GM18870 (cell line): ENCODE data around the gene GLB1L2.
"Not testable (repeated sequence)": the region's sequence is repeated elsewhere in the genome, so short reads cannot be mapped to it uniquely, and the experiment has no call there.

ENCODE experiments used
- ATAC-seq: cut with Tn5 transposase; IDR thresholded peaks from one replicate; pipeline ENCODE4 v1.9.1; 2021; ENCODE audit warnings: moderate library complexity; ENCODE audit not compliant: unreplicated experiment

GLB1L2 gene

GRCh38 chr11:134331354-134332188, at the start of gene GLB1L2:
TSS of gene GLB1L2 (plus strand) at chr11:134331988. CDS start at chr11:134332062, 74 bp downstream.
- no peak for ATAC-seq

DNA sequence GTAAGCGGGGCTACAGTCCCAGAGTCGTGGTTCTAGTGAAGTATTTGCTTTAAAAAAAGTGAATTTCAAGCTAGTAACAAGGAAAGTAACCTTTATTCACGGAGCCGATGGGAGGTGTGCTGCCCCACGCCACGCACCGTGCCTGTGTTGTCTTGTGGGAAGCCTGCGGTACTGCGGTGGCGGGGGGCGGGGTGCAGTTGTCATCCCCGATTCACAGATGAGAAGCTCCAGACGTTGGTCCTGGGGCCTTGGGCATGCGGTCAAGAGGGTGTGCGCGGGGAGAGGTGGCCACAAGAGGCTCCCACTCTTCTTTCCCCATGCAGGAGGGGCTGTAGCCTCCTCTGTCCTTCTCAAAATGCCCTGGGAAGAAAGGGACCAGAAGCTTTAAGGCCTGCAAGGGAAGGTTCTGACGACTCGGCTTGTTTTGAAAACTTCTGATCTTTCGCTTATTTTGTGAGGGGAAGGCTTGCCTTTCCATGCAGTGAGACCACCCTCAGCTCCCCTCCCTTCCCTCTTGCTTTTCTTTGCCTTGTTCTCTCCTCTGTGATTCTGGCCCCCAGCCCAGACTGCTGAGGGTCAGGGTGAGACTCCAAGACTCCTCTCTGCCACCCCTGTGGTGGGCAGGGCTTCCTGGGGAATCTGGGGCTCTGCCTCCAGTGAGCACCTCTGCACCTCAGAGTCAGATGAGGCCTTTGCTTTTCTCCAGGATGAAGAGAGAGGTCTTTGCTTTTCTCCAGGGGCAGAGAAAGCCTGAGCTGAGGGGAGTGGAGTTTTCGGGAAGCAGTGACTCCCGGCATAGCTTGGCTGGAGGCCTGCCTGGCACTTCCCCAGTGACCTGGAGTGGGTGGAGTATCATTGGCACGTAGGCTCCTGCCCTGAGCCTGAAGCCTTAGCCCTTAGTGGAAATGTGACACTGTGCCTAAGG, 49.4 kb upstream of the GLB1L2 start:
- ATAC-seq = no peak

DNA sequence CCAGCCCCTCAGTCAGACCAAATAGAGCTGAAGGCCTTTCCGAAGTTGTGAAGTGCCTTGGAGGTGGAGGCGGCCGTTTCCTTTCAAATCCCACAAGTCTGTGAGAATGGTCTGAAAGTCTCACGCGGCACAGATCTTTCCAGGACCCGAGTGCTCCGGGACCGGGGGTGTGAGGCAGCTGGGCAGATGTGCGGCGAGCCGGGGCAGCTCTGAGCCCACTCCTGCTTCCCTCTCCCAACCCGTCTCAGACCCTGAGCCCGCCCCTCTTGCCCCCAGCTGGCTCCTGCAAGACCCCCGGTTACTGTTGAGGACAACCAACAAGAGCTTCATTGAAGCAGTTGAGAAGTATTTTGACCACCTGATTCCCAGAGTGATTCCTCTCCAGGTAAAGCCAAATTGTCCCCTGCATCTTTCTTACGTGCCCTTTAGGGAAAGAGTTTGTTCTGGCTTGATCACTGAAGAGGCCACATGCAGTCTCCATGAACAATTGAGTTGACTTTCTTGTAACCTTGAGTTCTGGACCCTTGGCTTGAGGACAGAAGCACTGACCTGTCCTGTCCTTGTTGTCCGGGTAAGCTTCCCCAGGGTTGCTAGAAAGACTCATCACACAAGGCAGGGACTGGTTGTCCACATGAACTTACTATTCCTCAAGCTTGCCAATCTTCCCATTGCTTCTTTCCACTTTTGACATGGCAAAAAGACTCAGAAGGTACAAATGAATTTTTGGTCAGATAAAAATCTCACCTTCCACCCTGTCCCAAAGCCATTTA, 48.1 kb upstream of the GLB1L2 start:
- ATAC-seq = no peak

DNA sequence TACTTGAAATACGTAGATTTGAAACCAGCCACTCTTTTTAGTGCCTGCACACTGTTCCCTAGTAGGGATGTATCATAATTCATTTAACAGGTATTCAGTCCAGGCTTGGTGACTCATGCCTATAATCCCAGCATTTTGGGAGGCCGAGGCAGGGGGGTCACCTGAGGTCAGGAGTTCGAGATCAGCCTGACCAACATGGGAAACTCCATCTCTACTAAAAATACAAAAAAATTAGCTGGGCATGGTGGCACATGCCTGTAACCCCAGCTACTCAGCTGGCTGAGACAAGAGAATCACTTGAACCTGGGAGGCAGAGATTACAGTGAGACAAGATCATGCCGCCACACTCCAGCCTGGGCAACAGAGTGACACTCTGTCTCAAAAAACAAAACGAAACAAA, 47.4 kb upstream of the GLB1L2 start:
- ATAC-seq = not testable (repeated sequence)

DNA sequence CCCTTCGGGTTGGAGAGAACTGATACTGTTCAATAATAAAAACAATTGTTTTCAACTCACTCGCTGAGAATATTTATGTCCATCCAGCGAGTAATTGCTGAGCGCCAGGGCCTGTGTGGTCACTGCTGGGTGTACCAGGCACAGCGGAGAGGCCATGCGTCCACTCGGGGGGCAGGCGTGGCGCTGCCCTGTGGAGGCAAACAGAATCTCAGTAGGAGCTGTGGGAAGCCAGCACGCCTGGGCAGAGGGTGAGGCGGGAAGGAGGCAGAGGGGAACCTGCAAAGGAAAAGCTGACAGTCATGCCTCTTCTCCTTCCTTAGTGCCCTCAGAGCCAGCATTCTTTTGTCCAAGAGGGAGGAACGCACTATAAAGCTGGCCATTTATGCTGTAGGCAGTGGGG, 44.2 kb upstream of the GLB1L2 start:
- no peak for ATAC-seq

DNA sequence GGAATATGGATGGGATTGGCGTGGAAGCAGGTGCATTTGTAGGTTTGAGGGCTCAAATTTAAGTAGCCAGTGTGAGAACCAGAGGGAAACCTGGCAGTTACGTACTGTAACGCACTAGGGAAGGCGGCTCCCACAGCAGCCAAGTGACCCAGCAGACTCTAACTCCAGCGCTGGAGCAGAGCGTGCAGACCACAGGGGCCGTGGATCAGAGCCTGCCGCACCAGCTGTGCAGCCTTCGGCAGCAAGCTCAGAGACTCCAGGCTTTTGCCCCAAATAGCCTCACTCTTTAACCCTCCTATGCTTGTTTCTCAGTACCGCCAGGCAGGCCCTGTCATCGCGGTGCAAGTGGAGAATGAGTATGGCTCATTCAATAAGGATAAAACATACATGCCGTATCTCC, 43.3 kb upstream of the GLB1L2 start:
- ATAC-seq = no peak

- no peak for ATAC-seq
Measured at GRCh38 chr11:134289167-134289566, 42.6 kb upstream of the GLB1L2 start.

DNA sequence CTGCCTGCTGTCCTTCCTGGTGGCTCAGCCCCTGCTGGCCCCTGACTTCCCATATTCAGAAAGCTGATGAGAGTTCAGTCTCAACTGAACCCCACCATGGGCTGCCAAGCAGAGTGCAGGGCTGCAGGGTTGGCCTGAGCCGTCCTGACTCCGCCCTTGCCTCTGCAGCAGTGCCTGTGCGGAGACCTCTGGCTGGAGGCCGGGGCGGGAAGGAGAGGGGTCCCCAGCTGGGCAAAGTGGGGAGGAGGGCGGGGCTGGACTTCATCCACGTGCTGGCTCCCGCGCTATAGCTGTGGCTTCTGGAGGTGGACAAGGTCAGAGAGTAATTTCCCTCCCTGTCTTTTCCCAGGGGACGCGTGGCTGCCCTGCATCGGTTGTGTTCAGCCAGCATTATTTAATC, 42.0 kb upstream of the GLB1L2 start:
- ATAC-seq = no peak

- ATAC-seq = no peak
Measured at GRCh38 chr11:134290646-134291045, 41.1 kb upstream of the GLB1L2 start.

DNA sequence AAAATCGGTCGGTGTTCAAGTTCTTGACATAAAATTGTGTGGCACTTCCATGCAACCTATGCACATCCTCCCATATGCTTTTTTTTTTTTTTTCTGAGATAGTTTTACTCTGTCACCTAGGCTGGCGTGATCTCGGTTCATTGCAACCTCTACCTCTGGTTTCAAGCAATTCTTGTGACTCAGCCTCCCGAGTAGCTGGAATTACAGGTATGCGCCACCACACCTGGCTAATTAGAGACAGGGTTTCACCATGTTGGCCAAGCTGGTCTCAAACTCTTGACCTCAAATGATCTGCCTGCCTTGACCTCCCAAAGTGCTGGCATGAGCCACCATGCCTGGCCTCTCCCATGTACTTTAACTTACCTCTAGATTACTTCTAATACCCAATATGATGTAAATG, 40.6 kb upstream of the GLB1L2 start:
- ATAC-seq = no peak

- no peak for ATAC-seq
Measured at GRCh38 chr11:134292661-134293060, 39.1 kb upstream of the GLB1L2 start.

GRCh38 chr11:134293119-134294113, 38.4 kb upstream of the GLB1L2 start:
- no peak for ATAC-seq

DNA sequence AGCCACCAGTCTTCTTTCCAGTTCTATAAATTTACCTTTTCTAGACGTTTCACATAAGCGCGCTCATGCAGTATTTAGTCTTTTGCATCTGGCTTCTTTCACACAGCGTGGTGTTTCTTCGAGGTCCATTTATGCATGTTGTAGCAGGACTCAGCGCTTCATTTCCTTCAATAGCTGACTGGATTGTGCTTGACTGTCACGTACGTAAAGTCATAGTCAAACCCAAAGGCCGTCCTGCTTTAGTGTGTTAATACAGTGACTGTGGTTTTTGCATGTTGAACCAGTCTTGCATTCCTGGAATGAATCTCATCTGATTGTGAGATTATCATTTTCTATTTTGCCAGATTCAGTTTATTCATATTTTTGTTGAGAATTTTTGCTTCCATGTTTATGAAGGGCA, 37.1 kb upstream of the GLB1L2 start:
- ATAC-seq = no peak

DNA sequence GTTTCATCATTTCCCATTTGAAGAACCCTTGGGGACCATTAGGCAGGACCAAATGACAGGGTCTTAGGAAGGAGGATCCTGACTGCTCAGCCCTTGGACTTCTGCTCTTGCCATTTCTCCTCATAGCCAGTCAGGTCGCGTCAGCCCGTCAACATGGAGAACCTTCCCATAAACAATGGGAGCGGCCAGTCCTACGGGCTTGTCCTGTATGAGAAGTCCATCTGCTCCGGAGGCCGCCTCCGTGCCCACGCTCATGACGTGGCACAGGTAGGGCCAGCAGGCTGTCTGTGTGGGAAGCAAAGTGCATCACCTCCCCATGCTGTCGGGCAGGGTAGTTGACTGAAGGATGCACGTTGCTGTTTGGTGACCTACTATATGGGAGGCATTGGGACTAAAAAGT, 19.6 kb upstream of the GLB1L2 start:
- ATAC-seq = no peak

GRCh38 chr11:134312807-134313206, 19.0 kb upstream of the GLB1L2 start:
- no peak for ATAC-seq

GRCh38 chr11:134313379-134313778, 18.4 kb upstream of the GLB1L2 start:
- ATAC-seq = no peak

DNA sequence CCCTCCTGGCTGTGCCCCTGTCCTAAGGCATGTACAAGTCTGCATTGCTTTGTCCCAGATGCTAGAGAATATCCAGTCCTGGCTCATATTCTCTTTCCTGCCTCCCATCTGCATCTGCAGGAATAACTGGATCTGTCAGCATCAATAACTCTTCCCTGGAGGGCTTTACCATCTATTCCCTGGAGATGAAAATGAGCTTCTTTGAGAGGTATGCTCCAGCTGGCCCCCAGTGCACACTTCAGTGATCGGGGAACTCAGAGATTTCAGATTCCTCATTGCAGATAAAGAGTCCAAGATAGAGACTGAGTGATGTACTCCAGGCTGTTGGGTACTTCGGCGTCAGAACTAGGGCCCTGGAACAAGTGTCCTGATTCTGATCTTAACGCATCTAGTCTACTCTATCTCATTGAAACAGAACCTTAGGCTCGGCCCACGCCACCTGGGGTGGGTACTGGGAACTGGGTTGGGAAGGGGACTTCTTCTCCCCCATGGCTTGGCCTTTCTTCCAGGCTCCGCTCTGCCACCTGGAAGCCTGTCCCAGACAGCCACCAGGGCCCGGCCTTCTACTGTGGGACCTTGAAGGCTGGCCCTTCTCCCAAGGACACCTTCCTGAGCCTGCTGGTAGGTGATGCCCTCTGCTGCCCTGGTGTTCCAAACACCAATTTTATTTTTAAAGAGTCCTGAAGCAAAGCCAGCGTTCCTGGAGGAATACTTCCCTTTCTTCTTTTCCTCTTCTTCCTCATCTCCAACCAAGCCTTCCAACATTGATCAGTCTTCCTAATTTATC, 17.8 kb upstream of the GLB1L2 start:
- ATAC-seq = no peak

DNA sequence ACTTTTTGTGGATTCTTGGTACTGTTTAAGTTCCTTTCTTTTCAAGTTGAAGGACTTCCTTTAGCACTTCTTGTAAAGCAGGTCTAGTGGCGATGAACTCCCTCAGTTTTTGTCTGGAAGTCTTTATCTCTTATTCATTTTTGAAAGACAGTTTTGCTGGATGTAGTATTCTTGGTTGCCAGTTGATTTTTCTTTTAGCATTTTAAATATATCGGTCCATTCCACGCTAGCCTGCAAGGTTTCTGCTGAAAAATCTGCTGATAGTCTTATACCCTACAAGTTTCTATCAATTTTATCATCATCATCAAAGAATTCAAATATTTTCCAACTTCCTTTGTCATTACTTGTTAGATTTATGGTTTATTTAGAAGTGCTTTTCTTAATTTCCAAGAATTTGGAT, 14.7 kb upstream of the GLB1L2 start:
- ATAC-seq = no peak

- not testable (repeated sequence) for ATAC-seq
Measured at GRCh38 chr11:134321373-134321772, 10.4 kb upstream of the GLB1L2 start.
